DND-41 (cell line): ENCODE results near the gene GPHN.

ENCODE experiments used
- ATAC-seq: fragments of 200-7000 bp; cut with Tn5 transposase; 3 replicates; pipeline ENCODE4 v1.9.1; 2021; ENCODE audit warnings: low read depth; ENCODE audit not compliant: insufficient read depth
- DNase-seq: peaks from one replicate; pipeline ENCODE4 v3.0.0-alpha.2; 2020
- H2AFZ ChIP-seq: 2 replicates; pipeline ENCODE4 v1.6.0; 2012; ENCODE audit warnings: low read depth, low read length
- H3K27ac ChIP-seq: 2 replicates; pipeline ENCODE4 v1.5.1; 2012; ENCODE audit warnings: low read length, inconsistent platforms
- H3K27me3 ChIP-seq: fragments of 200-600 bp; sonication (generic); 2 replicates; pipeline ENCODE4 v1.6.0; 2012; ENCODE audit warnings: low read length, mild to moderate bottlenecking, inconsistent platforms; ENCODE audit not compliant: insufficient read depth, poor library complexity
- H3K36me3 ChIP-seq: 2 replicates; pipeline ENCODE4 v1.5.1; 2012; ENCODE audit warnings: low read length, inconsistent platforms; ENCODE audit not compliant: insufficient read depth
- H3K4me1 ChIP-seq: 2 replicates; pipeline ENCODE4 v1.5.1; 2012; ENCODE audit warnings: mild to moderate bottlenecking, low read length; ENCODE audit not compliant: insufficient read depth
- H3K4me2 ChIP-seq: 2 replicates; pipeline ENCODE4 v1.6.0; 2012; ENCODE audit warnings: mild to moderate bottlenecking, moderate library complexity, low read length, inconsistent platforms; ENCODE audit not compliant: insufficient read depth
- H3K4me3 ChIP-seq, 2 experiments: fragments of 200-600 bp in 1 of 2; shearing (Covaris generic) in 1 of 2; 2 replicates each; pipeline ENCODE4 v1.5.1; 2012 to 2016; ENCODE audit warnings: inconsistent platforms in 2 of 2, low read length in 2 of 2, mild to moderate bottlenecking in 2 of 2, low read depth in 1 of 2, moderate library complexity in 1 of 2
- H3K79me2 ChIP-seq: 2 replicates; pipeline ENCODE4 v1.6.0; 2012; ENCODE audit warnings: low read length, inconsistent platforms; ENCODE audit not compliant: insufficient read depth
- H3K9ac ChIP-seq: 2 replicates; pipeline ENCODE4 v1.6.0; 2012; ENCODE audit warnings: low read depth, mild to moderate bottlenecking, inconsistent platforms, low read length, moderate library complexity
- H3K9me3 ChIP-seq: 2 replicates; pipeline ENCODE4 v1.5.1; 2012; ENCODE audit warnings: low read length, moderate library complexity, mild to moderate bottlenecking, inconsistent platforms; ENCODE audit not compliant: insufficient read depth, severe bottlenecking
- H4K20me1 ChIP-seq: 2 replicates; pipeline ENCODE4 v1.6.0; 2012; ENCODE audit warnings: low read length; ENCODE audit not compliant: insufficient read depth
- EZH2 ChIP-seq: IDR thresholded peaks from 3 replicates; pipeline ENCODE4 v1.6.1; 2012; ENCODE audit warnings: borderline replicate concordance, low read depth, mild to moderate bottlenecking, moderate library complexity, low read length, inconsistent platforms; ENCODE audit not compliant: severe bottlenecking
- TF ChIP-seq, protein P1 (sequence below): IDR thresholded peaks from 2 replicates; pipeline ENCODE4 v1.5.1; 2012; ENCODE audit warnings: borderline replicate concordance, low read length, moderate library complexity, mild to moderate bottlenecking; ENCODE audit not compliant: poor library complexity, severe bottlenecking; ENCODE audit errors: extremely low read depth

Gene GPHN

GRCh38 chr14:66503532-66503931 is 4.4 kb upstream of the GPHN start:
- no peaks in the 10 kb centered on the region; the same call in 1 of the 2 replicates for H3K36me3 ChIP-seq
- H3K4me1 ChIP-seq, result peaks cover 16% of the 10 kb centered on the region
- H3K27me3 ChIP-seq, result peaks cover 2% of the 10 kb centered on the region
- DNase-seq (no peak), ATAC-seq (no peak)
- no peak overlapping the region for H3K27ac ChIP-seq
- TF ChIP-seq, protein P1, sequence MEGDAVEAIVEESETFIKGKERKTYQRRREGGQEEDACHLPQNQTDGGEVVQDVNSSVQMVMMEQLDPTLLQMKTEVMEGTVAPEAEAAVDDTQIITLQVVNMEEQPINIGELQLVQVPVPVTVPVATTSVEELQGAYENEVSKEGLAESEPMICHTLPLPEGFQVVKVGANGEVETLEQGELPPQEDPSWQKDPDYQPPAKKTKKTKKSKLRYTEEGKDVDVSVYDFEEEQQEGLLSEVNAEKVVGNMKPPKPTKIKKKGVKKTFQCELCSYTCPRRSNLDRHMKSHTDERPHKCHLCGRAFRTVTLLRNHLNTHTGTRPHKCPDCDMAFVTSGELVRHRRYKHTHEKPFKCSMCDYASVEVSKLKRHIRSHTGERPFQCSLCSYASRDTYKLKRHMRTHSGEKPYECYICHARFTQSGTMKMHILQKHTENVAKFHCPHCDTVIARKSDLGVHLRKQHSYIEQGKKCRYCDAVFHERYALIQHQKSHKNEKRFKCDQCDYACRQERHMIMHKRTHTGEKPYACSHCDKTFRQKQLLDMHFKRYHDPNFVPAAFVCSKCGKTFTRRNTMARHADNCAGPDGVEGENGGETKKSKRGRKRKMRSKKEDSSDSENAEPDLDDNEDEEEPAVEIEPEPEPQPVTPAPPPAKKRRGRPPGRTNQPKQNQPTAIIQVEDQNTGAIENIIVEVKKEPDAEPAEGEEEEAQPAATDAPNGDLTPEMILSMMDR, result no peak
- TF ChIP-seq EZH2, result no peak
- no peaks in the 10 kb centered on the region for H4K20me1 ChIP-seq
- no peak overlapping the region for H3K4me2 ChIP-seq
- no peak overlapping the region for H3K4me3 ChIP-seq
- peaks cover 8% of the 10 kb centered on the region for H3K79me2 ChIP-seq
- H2AFZ ChIP-seq, result no peak overlapping the region
- no peak overlapping the region for H3K9ac ChIP-seq
- H3K9me3 ChIP-seq, result no peaks in the 10 kb centered on the region

DNA sequence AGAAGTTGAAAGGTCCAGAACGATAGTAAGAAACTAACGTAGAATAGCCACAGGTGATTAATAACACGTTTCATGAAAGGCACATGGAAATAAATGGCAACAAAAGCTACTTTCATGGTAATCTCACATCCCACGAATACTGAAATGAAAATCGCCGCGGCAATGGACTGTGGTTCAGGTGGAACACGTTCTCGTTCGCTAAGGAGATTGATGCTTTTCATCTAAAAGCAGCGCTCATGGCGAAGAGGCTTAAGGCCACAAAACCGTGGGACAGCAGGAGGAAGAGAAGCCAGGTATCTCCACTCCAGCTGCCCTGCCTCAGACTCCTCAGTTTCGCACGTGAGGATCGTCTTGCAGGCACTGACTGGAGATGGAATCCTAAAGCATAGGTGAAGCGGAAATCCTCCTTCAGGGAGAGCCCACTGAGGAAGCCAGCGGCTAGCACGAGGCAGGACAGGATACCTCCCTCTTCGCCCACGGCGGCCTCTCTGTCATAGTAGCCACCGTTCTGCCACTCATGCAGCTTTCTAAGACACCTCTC is 696 bp upstream of the GPHN start:
- Histone ChIP-seq H3K4me2 (peak overlapping the region; percentile 92), H3K36me3 (no peaks in the 10 kb centered on the region; the same call in 1 of the 2 replicates), H3K4me1 (peaks cover 49% of the 10 kb centered on the region), H2AFZ (peak overlapping the region; percentile 98), H3K9me3 (no peaks in the 10 kb centered on the region), H3K27ac (peak overlapping the region; percentile 88), H3K27me3 (peaks cover 17% of the 10 kb centered on the region), H3K79me2 (peaks cover 43% of the 10 kb centered on the region), H3K9ac (peak overlapping the region; percentile 70), H4K20me1 (peaks cover 27% of the 10 kb centered on the region), H3K4me3 (peak overlapping the region; percentile 76 to 94)
- ATAC-seq, result peak; percentile 27
- TF ChIP-seq, protein P1, result no peak
- no peak for TF ChIP-seq EZH2
- no peak for DNase-seq

DNA sequence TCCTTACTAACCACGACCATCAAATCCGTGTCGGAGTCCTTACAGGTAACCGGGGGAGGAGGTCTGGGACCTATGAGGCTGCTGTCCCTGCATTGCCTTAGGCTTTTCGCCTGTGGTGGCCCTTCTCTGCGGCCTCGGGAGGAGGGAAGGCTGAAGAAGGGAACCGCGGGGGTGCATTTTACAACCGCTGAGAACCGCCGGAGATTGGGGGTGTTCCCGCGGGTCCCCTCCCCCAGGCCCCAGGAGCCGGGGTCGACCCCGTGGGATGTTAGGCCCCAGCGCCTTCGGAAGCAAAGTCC is 549 bp downstream of the GPHN start:
- DNase-seq (no peak), ATAC-seq (no peak)
- H3K27ac ChIP-seq, result peak overlapping the region; percentile 66
- H3K4me2 ChIP-seq, result peak overlapping the region; percentile 92
- H3K27me3 ChIP-seq, result peaks cover 17% of the 10 kb centered on the region
- H2AFZ ChIP-seq, result peak overlapping the region; percentile 98
- H3K4me1 ChIP-seq, result peaks cover 56% of the 10 kb centered on the region
- peaks cover 54% of the 10 kb centered on the region for H3K79me2 ChIP-seq
- no peaks in the 10 kb centered on the region for H3K9me3 ChIP-seq
- no peak for TF ChIP-seq EZH2
- TF ChIP-seq, protein P1, result no peak
- no peaks in the 10 kb centered on the region; the same call in 1 of the 2 replicates for H3K36me3 ChIP-seq
- H3K9ac ChIP-seq, result peak overlapping the region; percentile 70
- peak overlapping the region; percentile 76 to 94 for H3K4me3 ChIP-seq
- H4K20me1 ChIP-seq, result peaks cover 37% of the 10 kb centered on the region
